Stimulated activated CD8-positive, alpha-beta memory T cell treated with anti-CD3 and anti-CD28 coated beads, Interleukin-7, amount 100 ng/mL, for 24 hours (primary cell): Measurements from ENCODE around the gene CISD3.
A peak's percentile ranks its signal among the peaks of the same experiment; 100 is the strongest.

Source experiments
- DNase-seq: peaks from one replicate; pipeline ENCODE4 v3.0.0-alpha.2; 2020; ENCODE audit warnings: low read depth

CISD3 gene, protein sequence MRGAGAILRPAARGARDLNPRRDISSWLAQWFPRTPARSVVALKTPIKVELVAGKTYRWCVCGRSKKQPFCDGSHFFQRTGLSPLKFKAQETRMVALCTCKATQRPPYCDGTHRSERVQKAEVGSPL

DNA sequence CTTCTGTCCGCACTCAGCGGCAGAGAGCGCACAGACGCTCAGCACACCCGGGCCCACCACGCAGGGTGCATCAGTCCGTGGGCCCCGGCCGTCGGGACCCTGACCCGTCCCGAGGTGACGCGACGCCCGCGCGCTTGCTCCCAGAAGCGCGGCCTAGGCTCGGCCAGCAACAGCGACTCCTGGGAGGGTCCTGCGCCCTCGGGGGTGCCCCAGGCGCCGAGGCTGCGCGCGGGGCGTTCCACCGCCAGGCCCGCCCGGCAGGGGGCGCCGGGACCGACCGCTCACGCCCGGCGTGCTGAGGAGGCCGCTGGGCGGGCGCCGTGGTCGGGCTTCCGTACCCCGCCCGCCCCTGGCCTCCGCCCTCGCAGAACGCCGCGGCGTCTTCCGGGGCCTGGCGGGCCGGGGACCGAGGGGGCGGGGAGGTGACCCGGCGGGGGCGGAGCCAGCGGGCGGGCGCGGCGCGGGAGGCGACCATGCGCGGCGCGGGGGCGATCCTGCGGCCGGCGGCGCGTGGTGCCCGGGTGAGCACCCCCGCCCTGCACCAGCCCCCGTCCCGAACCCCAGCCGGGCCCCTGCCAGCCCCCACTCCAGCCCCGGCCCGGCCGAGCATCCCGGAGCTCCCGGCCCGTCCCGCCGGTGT is at the start of gene CISD3:
Gene CISD3 (plus strand): TSS at position 456 of the 640 bp plus-strand sequence. CDS start 18 bp downstream, at position 474.
- DNase-seq, result peak; percentile 63

DNA sequence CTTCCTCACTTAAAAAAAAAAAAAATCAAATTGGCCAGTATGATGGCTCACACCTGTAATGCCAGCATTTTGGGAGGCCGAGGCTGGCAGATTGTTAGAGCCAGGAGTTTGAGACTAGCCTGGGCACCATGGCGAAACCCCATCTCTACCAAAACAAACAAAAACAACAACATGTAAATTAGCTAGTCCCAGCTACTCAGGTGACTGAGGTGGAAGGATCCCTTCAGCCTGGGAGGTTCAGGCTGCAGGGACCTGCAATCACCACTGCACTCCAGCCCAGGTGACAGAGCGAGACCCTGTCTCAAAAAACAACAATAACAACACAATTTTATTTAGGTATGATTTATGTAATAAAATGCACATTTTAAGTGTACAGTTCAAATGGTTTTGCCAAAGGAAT is 49.0 kb upstream of the CISD3 start:
- no peak for DNase-seq

DNA sequence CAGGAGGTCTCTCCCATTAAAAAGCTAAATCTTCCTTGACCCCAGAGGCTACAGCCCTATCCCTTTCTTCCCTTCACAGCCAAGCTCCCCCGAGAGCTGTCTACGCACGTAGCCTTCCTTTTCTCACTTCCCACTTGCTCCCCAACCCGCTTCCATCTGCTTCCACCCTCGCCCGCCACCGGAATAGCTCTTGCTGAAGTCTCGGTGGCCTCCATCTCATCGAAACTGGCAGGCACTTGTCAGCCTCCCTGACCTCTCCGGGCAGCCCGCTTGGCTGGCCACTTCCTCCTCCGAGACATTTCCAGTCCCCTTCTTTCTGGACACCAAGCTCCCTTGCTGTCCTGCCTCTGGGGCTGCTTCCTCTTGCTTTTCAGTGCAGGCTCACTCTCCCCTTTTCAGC is 44.6 kb upstream of the CISD3 start:
- DNase-seq, result no peak

DNA sequence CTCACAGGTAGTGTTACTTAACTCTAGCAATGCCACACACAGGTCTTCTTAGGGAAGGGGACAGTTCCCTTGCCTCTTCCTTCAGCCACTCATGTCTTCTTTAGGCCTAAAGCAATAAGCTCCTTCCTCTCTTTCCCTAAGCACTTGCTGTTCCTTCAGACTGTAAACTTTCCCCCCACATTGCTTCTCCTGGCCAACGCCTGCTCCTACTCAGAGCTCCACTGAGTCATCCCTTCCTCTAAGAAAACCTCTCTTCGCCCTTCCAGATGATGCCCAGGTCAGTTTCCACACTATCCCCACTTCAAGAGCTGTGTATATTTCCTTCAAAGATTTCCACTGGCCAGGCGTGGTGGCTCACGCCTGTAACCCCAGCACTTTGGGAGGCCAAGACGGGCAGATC is 42.9 kb upstream of the CISD3 start:
- DNase-seq, result no peak

DNA sequence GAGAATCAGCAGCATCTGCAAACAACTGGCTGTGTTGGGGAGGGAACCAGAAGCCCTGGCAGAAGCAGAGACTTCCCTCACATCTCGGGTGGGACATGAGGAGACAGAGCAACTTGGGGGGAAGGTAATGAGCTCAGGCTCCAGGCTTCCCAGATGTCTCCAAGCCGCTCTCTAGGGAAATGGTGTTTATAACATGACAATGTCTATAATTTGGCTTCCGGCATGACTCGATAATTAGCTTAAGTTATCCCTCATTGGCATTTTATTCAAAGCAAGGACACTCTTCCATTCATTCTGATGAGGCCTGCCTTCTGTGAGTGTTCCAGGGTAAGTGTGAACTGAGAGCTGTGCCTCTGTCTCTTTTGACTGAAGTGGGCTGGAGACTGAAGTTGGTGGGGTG is 39.8 kb upstream of the CISD3 start:
- DNase-seq, result no peak

DNA sequence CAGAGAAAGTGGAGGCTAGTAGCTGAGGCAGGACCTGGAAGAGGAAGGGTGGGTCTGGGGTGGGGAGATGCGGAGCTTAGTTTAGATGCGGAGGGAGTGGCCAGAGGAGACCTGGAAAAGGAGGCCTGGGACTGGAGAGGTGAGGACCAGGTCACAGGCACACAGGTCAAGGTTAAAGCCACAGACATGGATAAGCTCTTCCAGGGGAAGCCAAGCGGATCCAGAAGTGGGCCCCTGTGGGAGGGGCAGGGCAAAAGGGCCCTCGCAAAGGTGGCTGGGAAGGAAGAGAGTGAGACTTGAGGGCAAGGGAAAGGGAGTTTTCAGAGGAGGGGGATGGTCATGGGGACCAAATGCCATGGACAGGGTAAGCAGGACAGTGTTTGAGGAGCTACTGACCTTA is 39.0 kb upstream of the CISD3 start:
- no peak for DNase-seq

DNA sequence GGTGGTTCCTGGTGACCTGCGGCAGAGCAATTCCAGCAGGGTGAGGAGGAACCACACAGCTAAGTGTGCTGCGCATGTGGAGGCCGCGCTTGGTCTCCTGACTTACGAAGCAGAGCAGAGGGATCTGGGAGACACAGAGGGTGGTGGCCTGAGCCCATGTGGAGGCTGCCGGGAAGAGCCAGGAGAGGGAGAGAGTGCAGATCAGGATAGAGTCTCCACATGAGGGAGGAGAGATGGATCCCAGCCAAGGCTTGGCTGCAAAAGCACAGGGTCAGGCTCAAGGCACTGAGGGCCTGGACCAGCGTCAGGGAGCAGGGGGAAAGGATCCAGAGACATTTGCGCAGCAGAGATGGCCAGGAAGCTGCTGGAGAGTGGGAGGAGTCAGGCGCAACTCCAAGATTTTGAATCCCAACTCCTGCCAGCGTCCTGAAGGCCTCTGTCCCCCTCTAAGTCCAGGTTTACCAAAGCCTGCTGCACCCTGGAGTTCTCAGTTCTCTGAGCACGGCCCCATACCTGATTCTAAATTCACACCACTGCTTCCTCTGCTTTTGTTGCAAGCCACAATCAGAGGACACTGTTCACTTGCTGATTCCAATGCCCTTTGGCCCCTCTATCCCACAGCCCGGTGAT is 36.3 kb upstream of the CISD3 start:
- DNase-seq, result no peak

DNA sequence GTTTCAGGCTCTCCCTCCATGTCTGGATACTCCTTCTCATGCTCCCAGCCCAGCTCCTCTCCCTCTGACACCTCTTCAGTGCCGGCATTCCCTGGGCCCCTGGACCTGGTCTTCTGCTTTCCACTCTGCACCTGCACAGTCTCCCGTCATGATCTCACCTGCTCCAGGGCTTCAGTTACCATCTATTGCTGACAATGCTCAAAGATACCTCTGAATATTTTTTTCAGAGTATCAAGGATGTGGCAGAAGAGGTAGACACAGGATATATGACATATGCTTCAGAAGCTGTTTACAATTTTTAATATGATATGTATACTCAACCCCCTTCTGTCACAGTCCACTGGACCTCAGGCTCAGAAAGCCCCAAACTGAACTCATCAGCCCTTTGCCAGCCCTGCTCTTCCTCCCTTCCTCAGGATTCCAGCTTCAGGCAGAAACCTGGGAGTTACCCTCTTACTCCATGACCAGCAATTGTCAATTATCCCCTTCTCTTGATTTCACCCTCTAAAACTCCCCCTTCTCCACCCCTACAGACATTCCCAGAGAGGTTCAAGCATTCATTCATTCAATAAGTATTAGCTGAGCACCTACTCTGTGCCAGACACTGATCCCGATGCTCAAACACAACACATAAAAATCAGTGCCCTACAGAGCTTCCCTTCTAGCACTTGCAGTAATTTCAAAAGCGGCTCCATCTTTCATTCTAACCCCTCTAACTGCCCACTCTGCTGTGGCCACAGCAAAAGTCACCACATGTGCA is 32.9 kb upstream of the CISD3 start:
- no peak for DNase-seq

DNA sequence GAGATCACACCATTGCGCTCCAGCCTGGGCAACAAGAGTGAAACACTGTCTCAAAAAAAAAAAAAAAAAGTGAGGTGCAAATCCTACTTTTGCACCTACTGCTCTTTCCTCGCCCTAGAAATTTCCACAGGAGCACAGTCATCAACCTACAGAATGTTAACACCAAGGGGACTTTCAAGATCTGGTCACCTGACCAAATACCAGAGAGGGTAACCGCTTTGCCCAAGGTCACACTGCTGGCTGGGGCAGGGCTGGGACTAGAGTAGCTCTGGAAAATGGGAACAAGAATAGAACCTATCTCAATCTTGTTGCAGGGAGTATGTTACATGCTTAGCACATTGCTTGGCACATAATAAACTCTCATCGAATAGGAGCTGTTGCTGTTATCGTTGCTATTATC is 31.4 kb upstream of the CISD3 start:
- DNase-seq, result no peak

DNA sequence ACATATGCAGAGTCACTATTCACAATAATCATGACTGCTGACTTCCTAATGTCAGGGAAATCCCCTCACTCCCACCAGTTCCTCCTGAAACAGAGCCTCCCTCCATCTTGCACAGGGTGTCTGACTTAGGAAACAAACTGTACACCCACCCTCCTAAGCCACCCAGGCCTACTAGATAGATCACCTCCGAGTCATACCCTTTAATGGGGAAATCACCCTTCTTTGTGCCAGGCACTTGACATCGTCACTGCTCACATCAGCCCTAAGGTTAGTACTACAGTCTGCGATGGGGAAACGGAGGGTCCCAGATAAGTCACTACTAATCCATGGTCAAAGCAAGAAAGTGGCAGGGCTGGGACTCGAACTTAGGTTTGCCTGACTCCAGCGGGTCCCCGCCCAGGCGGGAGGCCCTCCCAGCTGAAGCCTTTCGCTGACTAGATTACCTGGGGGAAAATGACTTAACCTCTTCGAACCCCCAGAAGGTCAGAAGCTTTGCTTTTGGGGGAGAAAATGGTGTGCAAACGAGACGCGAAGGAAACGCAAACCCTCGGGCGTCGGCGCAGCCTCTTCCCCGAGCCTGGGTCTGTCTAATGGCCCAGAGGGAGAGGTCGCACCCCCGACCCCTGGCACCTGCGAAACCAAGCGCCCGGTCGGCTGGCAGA is 28.5 kb upstream of the CISD3 start:
- DNase-seq, result peak; percentile 65

DNA sequence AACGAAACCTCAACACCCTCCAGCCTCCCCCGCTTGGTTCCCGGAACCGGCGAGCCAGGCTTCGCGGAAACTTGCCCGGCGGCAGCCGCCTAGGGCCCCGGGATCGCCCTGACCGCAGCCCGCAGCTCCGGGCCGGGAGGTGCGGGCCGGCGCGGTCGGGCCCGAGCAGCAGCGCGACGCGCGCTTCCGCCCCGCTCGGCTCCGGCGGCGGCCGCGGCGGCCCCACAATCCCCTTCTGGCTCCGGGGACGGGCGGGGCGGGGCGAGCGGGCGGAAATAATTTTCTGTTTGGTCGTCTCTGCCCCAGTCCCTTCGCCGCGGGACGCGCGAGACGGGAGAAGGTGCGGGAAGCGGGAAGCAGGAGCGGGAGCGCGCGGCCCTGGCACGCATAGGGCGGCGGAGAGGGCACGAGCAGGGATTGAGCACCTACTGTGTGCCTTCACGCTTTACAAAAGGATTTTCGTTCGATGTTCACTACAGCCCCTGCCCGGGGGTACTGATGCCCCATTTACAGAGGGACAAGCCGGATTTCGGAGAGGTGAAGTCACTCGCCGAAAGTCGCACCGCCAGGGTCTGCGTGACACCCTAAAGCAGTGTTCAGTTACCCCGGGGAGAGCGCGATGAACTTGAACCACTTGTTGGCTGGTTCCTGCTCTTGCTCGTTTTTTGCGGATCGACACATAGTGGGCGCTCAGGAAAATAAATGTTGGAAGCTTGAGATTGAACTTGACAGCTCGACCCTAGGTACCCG is 27.8 kb upstream of the CISD3 start:
- DNase-seq, result peak; percentile 61

DNA sequence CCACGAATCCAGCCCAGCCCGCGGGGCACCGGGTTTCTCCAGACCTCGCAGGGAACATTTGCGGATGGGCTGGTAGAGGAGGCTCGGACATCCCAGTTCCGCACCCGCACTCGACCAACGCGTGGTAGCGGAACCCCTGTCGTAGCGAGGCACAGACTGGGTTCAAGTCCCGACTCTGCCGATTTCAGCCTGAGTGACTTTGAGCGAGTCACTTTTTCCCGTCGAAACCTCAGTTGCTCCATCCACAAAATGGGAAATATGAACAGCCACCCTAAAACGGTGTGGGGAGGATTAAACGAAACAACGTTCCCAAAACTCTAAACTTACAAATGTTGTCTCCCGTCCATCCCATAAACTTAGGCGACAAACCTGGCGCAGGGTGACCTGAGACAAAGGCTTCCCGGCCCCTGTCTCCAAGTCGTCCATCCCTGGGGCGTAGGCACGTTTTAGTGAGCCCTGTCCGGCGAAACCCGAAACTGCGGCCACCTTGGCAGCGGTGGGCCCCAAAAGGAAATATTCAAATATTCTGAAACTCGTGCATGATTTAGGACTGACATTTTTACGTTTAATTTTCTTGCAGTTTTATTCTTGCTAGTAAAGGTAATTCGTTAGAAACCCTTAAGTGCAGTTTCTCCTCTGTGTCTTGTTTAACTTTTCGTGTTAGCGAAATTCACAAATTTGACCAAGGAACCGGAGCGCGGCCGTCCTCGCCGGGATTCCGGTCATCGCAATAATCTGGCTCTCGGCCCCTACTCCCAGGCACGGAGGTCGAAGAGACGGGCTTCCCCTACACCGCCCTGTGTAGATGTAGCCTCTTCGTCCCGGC is 27.0 kb upstream of the CISD3 start:
- no peak for DNase-seq

DNA sequence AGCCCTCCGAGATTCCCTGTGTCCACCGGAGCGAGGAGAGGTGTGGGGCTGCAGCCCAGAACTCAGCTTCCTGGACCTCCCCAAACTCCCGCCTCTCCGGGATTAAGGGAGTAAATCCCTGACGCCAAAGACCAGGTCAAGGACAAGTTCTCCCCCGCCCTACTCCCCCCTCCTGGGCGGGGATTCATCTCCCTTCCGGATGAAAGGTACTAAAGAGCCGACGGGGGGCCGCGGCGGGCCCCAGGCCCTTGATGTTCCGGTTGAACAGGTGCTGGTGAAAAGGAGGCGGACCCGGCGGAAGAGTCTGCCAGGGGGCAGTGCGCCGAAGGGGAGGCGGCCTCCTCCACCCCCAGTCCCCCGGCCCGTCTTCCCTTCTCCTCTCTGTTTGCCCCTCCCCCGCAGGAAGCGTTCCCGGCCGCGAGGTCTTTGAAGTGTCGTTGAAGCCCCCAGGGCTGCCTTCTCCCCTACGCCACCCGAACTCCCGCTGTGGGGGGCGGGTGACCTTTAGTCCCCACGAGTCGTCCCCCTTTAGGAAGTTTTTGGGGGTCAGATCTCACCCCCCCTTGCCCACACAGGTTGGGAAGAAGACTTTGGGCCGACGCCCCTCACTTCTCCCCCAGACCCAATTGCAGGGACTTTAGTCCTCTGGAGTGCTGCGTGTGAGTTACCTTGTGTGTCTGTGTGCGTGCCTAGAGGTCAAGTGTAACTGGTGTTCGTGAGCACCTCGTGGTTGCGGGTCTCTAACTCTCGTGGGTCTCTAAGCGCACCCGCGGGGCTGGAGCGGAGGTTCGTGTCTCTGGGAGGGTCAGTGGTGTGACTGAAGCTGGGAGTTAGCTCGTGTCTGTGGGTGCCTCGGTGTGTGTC is 26.2 kb upstream of the CISD3 start:
- peak; percentile 76 for DNase-seq

DNA sequence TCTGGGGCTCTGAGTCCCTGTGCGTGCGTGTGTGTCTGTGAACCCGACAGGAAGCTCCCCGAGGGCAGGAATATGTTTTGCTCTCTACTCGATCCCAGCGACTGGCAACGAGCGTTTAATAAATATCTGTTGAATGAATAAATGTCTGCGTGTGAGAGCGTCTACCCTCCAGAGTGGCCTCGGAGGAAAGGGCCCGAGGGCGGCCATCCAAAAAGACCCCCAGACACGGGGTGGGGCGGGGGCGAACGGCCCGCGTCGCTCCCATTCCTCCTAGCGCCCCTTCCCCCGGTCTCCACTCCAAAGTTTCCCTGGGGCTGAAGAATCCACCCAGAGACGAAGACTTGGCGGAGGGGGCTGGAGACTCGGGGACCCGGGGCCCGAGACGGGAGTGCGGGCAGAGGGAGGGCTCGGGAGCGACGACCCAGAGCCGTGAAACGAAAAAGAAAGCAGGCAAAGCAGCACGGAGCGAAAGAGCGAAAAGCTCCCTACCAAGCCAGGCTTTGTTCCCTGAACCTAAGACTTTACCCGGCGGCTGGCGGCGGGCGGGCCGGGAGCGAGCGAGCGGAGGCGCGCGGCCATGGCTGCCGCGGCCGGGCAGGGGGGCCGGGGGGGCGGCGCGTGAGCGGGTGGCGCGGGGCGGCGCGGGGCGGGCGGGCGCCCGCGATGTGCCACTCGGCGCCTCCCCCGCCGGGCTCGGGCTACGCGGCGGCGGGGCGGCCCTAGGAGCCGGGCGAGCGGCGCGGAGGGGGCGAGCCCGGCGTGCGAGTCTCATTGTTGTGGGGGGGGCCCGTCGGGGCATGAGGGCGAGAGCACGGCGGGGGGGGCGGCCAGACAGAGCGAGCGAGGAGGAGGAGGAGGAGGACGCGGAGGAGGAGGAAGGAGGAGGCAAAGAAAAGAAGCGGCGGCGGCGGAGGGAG is 25.3 kb upstream of the CISD3 start, which contains the start of gene MLLT6:
Gene MLLT6 (plus strand): TSS at position 668 of the 917 bp plus-strand sequence. CDS start 360 bp downstream, outside the sequence.
- DNase-seq, result peak; percentile 51

DNA sequence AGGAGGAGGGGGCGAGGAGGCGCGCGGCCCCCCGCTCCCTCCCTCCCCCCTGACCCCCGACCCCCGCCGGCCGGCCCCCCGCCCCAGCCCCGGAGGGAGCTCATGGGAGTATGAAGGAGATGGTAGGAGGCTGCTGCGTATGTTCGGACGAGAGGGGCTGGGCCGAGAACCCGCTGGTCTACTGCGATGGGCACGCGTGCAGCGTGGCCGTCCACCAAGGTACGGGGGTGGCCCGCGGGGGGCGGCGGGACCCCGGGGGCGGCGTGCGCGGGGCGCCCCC is 24.7 kb upstream of the CISD3 start:
- no peak for DNase-seq

DNA sequence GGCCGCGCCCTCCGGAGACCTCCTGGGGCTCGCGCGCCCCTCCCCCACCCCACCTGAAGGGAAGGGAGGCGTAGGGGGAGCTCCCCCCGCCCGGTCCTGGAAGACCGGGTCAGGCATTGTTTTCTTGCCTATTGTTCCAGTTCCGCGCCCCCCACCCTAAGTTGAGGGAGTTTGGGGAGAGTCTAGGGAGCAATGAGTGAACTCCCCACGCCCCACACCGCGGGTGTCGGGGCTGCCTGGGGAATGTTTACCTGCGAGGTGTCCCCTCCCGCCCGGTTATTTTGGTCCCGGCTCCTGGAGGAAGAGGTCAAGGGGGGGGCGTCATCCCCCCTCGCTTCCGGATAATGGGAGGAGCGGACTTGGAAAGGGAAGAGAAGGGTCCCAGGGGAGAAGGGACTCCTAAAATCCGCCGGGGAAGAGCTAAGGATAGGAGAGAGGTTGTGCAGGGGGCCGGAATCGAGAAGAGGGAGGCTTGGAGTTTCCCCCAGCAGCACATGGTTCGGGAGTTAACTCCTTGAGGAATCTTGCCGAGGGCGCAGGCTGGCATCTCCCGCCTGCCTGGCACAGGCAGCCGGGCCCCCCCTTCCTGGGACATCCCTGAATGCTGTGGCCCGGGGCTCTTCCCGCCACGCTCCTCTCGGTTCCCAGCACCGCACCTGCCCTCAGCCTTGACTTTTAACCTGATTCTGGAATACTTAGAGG is 24.2 kb upstream of the CISD3 start:
- DNase-seq, result no peak

DNA sequence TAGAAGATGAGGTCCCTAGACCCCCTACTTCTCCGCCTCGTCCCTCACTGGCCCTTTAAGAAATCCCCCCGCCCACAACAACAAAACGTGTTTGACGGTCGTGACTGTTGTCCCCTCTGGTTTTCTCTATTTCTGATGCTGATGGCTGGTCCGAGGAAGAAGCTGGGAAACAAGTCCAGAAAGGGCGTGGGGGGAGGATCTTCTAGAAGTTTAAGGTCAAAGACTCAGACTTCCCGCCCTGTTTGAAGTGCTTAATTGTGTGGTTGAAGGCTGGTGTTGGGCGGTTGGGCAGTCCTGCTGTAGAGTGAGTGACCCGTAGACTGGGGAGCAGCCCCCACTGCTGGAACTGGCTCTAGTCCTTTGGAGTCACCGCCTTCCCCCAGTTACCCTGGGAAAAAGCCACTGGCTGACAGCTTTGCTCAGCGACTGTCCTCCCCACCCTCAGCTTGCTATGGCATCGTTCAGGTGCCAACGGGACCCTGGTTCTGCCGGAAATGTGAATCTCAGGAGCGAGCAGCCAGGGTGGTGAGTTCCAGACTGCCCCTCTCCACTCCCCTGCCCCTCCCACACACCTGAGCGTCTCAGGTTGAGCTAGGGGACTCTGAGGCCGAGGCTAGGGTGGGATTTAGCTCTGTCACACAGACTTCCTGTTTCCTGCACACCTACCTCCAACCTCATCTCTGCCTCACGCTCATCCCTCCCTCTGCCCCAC is 23.5 kb upstream of the CISD3 start:
- no peak for DNase-seq
